Glomerular visceral epithelial cell (primary cell): ENCODE measurements around the gene CD58.
A peak's percentile ranks its signal among the peaks of the same experiment; 100 is the strongest.

Experiments
- DNase-seq: peaks from one replicate; pipeline ENCODE4 v3.0.0-alpha.2; 2016; ENCODE audit errors: extremely low spot score

Gene CD58

DNA sequence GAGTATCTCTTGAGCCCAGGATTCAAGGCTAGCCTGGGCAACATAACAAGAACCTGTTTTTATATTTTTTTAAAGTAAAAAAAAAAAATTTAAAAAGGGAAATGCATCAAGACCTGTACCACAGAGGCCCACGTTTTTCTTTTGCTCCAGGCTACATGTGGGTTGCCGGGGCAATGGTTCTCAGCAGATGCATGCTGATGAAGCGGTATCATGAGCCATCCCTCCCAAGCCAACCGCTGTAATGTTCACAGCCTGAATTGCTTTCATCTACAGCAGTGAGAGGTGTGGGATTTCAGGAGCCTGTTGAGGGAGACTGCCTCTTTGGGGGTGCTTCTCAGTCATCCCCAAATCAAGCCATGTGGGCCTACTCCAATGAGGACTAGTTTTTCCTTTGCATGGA, 60.5 kb downstream of the CD58 start:
- DNase-seq = peak; percentile 26

- DNase-seq = peak; percentile 92
These were observed 61.5 kb downstream of the CD58 start for GRCh38 chr1:116508984-116509980.

GRCh38 chr1:116508085-116508983, 62.5 kb downstream of the CD58 start:
- no peak for DNase-seq

DNA sequence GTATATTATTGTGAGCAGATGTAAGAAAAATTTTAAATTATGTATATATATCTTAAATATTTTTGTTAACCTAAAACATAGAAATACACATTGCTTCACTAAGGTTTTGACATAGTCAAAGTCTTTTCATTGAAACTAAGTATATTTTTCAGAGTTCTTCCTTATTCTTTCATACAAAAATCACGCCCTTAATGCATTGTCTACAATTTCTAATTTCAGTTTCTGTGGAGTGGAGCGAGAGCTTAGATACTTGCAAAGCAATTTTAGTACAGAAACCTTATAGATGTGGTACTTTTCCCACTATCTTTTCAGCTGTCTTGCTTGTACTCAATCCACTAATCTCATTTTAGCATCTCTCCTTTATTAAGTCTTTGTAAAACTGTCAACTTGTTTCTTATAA, 63.2 kb downstream of the CD58 start:
- no peak for DNase-seq

DNA sequence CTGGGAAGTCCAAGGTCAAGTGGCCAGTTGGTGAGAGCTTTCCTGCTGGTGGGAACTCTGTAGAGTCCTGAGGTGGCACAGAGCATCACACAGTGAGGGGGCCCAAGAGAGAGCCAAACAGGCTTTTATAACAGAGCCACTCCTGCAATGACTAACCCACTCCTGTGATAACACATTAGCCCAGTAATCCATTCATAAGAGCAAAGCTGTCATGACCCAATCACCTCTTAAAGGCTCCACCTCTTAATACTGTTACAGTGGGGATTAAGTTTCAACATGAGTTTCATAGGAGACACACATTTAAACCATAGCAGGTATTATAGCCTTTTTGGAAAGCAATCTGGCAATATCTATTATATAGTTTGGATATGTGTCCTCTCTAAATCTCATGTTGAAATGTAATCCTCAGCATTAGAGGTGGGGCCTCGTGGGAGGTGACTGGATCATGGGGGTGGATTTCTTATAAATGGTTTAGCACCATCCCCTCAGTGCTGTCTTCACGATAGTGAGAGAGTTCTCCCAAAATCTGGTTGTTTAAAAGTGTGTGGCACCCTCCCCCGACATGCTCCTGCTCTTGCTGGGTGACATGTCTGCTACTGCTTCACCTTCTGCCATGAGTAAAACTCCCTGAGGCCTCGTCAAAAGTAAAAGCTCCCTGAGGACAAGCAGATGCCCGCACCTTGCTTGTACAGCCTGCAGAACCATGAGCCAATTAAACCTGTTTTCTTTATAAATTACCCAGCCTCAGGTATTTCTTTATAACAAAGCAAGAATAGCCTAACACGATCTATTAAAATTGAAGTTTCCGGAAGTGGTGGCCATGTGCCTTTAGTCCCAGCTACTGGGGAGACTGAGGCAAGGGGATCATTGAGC, 64.5 kb downstream of the CD58 start:
- peak; percentile 49 for DNase-seq

DNA sequence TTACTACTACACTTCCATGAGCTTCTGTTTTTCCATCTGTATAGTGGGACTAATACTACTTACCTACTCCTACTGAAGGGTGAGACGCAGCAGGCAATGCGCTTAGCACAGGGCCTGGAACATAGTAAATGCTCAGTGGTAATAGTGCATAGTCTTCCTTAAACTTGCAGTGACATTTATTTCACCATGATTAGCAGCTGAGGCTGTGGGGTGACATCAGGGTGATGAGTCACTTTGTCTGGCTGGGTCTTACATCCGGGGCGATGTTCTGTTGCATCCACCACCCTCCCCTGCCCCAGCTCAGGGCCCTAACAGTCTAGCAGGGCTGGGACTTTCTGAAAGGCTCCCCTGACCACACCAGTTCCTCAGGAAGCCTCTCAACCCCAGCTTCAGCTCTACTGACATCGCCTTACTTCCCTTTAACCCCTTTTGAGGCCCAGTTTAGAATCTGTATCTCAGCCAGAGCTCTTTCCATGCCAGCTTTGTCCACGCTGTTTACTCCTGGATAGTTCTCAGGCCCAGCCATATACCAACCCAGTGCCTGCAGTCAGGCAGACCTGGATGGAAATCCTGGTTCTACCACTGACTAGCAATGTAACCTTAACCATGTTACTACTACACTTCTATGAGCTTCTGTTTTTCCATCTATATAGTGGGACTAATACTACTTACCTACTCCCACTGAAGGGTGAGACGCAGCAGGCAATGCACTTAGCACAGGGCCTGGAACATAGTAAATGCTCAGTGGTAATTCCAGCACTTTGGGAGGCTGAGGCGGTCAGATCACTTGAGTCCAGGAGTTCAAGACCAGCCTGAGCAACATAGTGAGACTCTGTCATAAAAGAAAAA, 66.3 kb downstream of the CD58 start:
- DNase-seq = peak; percentile 83

GRCh38 chr1:116503546-116504307, 67.1 kb downstream of the CD58 start:
- DNase-seq = no peak

DNA sequence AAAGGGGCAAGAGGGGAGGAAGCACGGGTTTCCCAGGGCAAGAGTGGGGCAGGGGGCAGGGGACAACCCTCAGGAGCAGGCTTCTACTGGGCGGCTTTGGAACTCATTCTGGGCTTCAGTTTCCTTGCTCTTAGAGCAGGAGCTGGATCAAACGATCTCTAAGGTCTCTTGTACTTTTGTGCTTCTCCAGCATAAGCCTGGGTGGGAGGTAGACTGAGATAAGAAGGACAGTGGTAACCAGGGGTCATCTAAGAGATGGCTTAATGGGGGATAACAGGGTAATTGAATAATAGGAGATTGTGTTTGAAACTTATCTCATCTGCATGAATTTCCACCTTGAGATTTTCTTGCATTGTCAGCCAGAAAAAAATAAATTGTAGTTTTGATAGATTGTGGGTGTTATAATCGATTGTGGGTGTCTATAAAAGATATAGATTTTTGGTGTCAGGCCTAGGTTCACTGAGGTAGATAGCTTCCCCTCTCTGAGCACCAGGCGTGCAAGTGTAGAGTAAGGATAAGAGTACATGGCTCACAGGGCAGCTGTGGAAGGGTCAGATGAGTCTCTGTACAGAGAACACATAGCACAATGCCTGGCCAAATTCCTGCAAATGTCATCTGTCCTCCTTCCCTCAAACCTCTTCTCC, 68.0 kb downstream of the CD58 start:
- no peak for DNase-seq

DNA sequence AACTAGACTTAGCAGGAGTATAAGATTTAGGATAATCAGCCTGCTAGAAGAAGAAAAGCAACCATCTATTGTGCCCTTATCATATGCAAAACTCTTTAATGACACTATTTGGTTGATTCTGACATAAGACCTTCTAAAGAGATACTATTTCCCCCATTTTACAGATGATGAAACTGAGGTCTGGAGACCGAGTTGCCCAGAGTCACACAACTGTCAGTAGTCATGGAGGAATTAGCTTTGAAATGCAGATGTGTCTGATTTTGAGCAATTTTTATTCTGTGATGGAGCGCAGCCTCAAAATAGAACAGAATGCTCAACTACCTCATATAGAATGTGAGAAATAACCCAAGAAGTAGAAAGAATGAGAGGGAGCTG, 69.0 kb downstream of the CD58 start:
- no peak for DNase-seq

DNA sequence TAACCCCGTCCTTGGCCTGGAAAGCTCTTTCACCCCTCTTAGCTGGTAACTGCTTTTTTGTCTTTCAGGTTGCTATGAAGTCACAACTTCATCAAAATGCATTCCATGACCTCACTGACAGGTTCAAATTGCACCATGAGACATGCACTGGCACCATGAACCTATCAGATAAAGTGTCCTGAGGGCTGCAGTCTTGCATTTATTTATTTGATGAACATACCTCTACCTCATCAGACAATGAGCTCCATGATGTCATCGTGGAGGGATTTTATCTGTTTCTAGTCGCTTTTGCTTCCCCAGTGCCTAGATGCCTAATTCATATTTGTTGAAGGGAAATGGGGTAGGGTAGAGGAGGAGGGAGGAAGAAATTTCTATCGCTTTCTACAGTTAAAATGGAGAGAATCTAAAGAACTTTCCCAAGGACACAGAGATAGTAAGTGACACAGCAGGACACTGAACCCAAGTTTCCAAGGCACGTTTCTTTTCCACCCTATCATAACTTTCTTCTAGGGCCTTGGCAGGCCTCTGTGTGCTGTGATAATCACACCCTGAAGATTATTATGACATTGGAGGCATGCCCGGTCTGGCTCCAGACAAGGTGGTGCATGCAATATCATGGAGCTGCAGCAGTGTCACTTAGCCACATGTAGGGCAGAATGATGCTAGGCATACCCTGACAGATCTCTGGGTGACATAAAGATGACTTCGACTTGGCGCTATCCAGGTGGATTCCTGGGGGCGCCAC, 69.5 kb downstream of the CD58 start:
- no peak for DNase-seq

- peak; percentile 71 for DNase-seq
These were observed 71.8 kb downstream of the CD58 start for GRCh38 chr1:116498789-116499628.

GRCh38 chr1:116497656-116498055, 73.2 kb downstream of the CD58 start:
- DNase-seq = no peak

DNA sequence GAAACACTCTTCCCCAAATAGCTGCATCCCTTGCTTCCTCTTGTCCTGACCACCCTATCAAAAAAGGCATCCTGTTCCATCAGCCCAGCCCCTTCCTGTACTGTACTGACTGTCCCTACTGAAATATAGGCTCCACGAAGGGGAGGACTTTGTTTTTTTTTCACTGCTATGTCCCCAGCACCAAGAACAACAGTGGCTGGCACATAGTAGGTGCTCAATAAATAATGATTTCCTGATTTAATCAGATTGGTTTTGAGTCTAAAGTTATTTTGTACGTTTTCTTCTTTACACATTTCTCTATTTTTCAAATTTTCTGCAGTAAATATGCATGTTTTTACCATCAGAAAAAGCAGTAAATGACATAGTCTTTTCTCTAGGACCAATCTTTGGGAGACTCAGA, 73.9 kb downstream of the CD58 start:
- DNase-seq = no peak

DNA sequence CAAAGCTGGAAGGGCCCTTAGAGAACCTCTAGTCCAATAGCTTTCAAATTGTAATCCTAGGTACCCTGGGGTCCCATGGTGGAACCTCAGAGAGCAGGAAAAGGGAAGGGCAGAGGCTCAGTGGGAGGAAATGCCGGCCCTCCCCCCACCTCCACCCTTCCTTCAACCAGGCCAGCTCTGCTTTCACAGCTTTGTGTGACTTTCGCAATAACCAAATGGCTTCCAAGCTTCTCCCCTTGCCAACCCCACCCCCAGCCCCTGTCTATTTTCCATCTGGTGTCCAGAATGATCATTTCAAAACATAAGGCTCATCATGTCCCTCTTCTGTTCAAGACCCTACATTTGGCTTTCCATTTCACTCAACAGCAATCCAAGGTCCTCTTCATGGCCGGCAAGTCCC, 74.4 kb downstream of the CD58 start:
- DNase-seq = no peak

DNA sequence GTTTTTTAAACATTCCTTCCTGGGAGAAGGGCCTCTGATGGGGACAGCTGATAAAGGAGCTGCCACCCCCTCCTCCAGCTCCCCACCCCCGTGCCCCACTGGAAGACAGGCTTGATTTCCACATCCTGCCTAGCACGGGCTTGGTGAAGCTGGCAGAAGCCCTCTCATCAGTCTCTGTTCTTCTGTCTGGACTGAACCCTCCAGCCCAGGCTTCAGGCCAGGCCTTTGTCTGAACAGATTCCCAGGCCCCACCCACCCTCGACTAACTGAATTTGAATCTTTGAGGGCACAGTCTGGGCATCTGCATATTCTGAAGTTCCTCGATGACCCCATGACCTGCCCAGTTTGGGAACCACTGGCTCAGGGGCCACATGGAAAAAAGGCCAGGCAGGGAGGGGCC, 75.3 kb downstream of the CD58 start:
- DNase-seq = no peak

GRCh38 chr1:116494745-116495144, 76.1 kb downstream of the CD58 start:
- no peak for DNase-seq

- DNase-seq = no peak
These were observed 76.5 kb downstream of the CD58 start for GRCh38 chr1:116494353-116494692.
